HAP-1 (cell line): ENCODE data around the gene MYO16.

Experiments
- DNase-seq, 2 experiments: peaks; one replicate each; pipeline ENCODE4 v3.0.0-alpha.2; 2016 to 2020; ENCODE audit warnings: low spot score in 2 of 2
- H3K27me3 ChIP-seq: fragments of 250-450 bp; sonication (Bioruptor Pico); 2 replicates; pipeline ENCODE4 v1.5.1; 2020; ENCODE audit warnings: low read depth, mild to moderate bottlenecking, moderate library complexity
- H3K36me3 ChIP-seq: fragments of 250-450 bp; sonication (Bioruptor Pico); replicated peaks from 2 replicates; pipeline ENCODE4 v1.5.1; 2020; ENCODE audit warnings: mild to moderate bottlenecking
- H3K4me1 ChIP-seq: fragments of 250-450 bp; sonication (Bioruptor Pico); 2 replicates; pipeline ENCODE4 v1.5.1; 2020; ENCODE audit warnings: mild to moderate bottlenecking
- H3K4me3 ChIP-seq: fragments of 250-450 bp; sonication (Bioruptor Pico); 2 replicates; pipeline ENCODE4 v1.5.1; 2020; ENCODE audit warnings: mild to moderate bottlenecking, moderate library complexity
- H3K9me3 ChIP-seq: fragments of 250-450 bp; sonication (Bioruptor Pico); 2 replicates; pipeline ENCODE4 v1.5.1; 2020; ENCODE audit warnings: mild to moderate bottlenecking, moderate library complexity
- in situ Hi-C: fragments of 300-500 bp; cut with MboI; formaldehyde crosslinking; loops from 3 replicates; pipeline ENCODE4 v1.14.3; 2020; ENCODE audit warnings: low sequenced_read_pairs, inconsistent platforms, mixed read lengths

Gene MYO16

DNA sequence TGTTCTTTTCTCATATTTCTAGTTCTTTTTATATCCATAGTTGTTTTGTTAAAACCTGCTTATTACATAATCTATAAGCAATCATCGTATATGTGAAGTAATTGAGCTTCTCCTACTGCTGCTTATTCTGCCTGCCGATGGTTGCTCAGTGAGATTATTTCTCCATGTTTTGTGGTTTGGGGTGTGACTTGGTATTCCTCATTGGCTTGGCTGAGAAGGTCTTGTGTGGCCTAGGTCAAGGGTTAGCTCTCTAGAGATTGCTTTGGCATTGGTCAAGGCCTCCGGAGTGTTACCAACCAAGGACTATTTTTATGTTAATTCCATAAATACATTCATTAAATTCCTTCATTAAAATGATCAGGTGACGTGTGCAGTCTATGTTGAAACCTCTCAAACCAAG lies 302.8 kb downstream of the MYO16 start:
- Histone ChIP-seq H3K9me3 (no peaks in the 10 kb centered on the region), H3K36me3 (no peaks in the 10 kb centered on the region), H3K27me3 (no peaks in the 10 kb centered on the region), H3K4me1 (no peaks in the 10 kb centered on the region), H3K4me3 (no peak overlapping the region)
- DNase-seq = no peak
- in situ Hi-C loops = no loop called here

DNA sequence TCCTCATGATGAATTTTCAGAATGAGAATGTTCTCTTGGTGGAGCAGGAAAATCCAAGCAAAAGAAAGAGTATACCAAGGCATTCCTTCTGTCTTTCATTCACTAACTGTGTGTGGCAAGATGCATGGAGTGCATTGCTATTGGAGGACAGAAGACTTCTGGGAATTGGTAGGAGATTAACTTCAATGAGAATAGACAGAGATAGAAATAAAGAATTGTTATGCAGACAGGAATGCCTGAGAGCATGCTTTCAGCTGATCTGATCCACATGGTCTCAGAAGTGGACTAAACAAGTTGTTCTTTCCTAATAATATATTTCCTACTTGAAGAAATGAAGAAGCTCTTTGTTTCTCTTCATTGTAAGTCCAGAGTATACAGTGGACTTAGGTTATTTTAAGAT lies 303.6 kb downstream of the MYO16 start:
- no peaks in the 10 kb centered on the region for H3K4me1 ChIP-seq
- no peaks in the 10 kb centered on the region for H3K9me3 ChIP-seq
- H3K36me3 ChIP-seq = no peaks in the 10 kb centered on the region
- in situ Hi-C loops = no loop called here
- no peaks in the 10 kb centered on the region for H3K27me3 ChIP-seq
- no peak overlapping the region for H3K4me3 ChIP-seq
- DNase-seq = no peak

- no peaks in the 10 kb centered on the region for H3K4me1 ChIP-seq
- DNase-seq = no peak
- in situ Hi-C loops = no loop called here
- H3K4me3 ChIP-seq = no peak overlapping the region
- H3K9me3 ChIP-seq = no peaks in the 10 kb centered on the region
- no peaks in the 10 kb centered on the region for H3K36me3 ChIP-seq
- H3K27me3 ChIP-seq = no peaks in the 10 kb centered on the region
Observed at GRCh38 chr13:108938155-108938554, 308.7 kb downstream of the MYO16 start.

DNA sequence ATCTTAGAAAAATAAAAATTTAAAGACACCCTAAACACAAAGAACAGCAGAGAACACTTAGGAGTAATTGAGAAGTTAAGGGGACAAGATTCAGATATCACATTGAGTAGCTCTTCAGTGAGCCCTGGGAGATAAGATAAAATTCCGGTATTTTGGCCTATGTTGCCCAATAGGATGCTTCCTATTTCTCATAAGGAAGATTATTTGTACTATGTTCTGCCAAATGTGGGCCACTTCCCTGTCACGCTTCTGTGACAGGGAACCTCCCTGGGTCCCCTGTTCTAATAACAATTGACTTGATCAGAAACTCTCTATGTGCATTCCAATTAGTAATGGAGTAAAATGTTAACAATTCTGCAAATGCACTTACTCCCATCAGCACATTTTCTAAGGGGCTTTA lies 310.7 kb downstream of the MYO16 start:
- Histone ChIP-seq H3K4me1 (no peaks in the 10 kb centered on the region), H3K27me3 (no peaks in the 10 kb centered on the region), H3K36me3 (no peaks in the 10 kb centered on the region), H3K9me3 (no peaks in the 10 kb centered on the region), H3K4me3 (no peak overlapping the region)
- in situ Hi-C loops = no loop called here
- no peak for DNase-seq

GRCh38 chr13:108943842-108944241 lies 314.4 kb downstream of the MYO16 start:
- no peak for DNase-seq
- Histone ChIP-seq H3K36me3 (no peaks in the 10 kb centered on the region), H3K9me3 (no peaks in the 10 kb centered on the region), H3K27me3 (no peaks in the 10 kb centered on the region), H3K4me3 (no peak overlapping the region), H3K4me1 (no peaks in the 10 kb centered on the region)
- in situ Hi-C loops = no loop called here

- Histone ChIP-seq H3K27me3 (no peaks in the 10 kb centered on the region), H3K9me3 (no peaks in the 10 kb centered on the region), H3K4me1 (no peaks in the 10 kb centered on the region), H3K4me3 (no peak overlapping the region), H3K36me3 (no peaks in the 10 kb centered on the region)
- no peak for DNase-seq
- in situ Hi-C loops = no loop called here
Observed at GRCh38 chr13:108944760-108945159, 315.3 kb downstream of the MYO16 start.

- no peak overlapping the region for H3K4me3 ChIP-seq
- no peaks in the 10 kb centered on the region for H3K4me1 ChIP-seq
- no peaks in the 10 kb centered on the region for H3K36me3 ChIP-seq
- H3K9me3 ChIP-seq = no peaks in the 10 kb centered on the region
- no peak for DNase-seq
- in situ Hi-C loops = no loop called here
- H3K27me3 ChIP-seq = no peaks in the 10 kb centered on the region
Observed at GRCh38 chr13:108947551-108948030, 318.2 kb downstream of the MYO16 start.

- in situ Hi-C loops = no loop called here
- DNase-seq = no peak
- no peaks in the 10 kb centered on the region for H3K9me3 ChIP-seq
- H3K27me3 ChIP-seq = no peaks in the 10 kb centered on the region
- no peaks in the 10 kb centered on the region for H3K36me3 ChIP-seq
- no peaks in the 10 kb centered on the region for H3K4me1 ChIP-seq
- no peak overlapping the region for H3K4me3 ChIP-seq
Observed at GRCh38 chr13:108948251-108948671, 318.9 kb downstream of the MYO16 start.

GRCh38 chr13:108950333-108951010 lies 321.1 kb downstream of the MYO16 start:
- Histone ChIP-seq H3K36me3 (no peaks in the 10 kb centered on the region), H3K27me3 (no peaks in the 10 kb centered on the region), H3K4me1 (no peaks in the 10 kb centered on the region), H3K9me3 (no peaks in the 10 kb centered on the region), H3K4me3 (no peak overlapping the region)
- DNase-seq = no peak
- in situ Hi-C loops = loop anchor here (25.0 kb wide), 1 partner anchor 1462 kb away; no protein-coding TSS in a partner anchor

- in situ Hi-C loops = loop anchor here (25.0 kb wide), 1 partner anchor 1457 kb away; no protein-coding TSS in a partner anchor
Observed at GRCh38 chr13:108955741-108956140, 326.3 kb downstream of the MYO16 start.

GRCh38 chr13:108957369-108958012 lies 328.1 kb downstream of the MYO16 start:
- Histone ChIP-seq H3K9me3 (no peaks in the 10 kb centered on the region), H3K36me3 (no peaks in the 10 kb centered on the region), H3K4me1 (no peaks in the 10 kb centered on the region), H3K27me3 (no peaks in the 10 kb centered on the region), H3K4me3 (no peak overlapping the region)
- DNase-seq = no peak
- in situ Hi-C loops = loop anchor here (25.0 kb wide), 1 partner anchor 1455 kb away; no protein-coding TSS in a partner anchor

More at GRCh38 chr13:108955741-108956140, 326.3 kb downstream of the MYO16 start:
- Histone ChIP-seq H3K4me3 (no peak overlapping the region), H3K4me1 (no peaks in the 10 kb centered on the region), H3K27me3 (no peaks in the 10 kb centered on the region), H3K9me3 (no peaks in the 10 kb centered on the region), H3K36me3 (no peaks in the 10 kb centered on the region)
- DNase-seq = no peak

- Histone ChIP-seq H3K9me3 (no peaks in the 10 kb centered on the region), H3K36me3 (no peaks in the 10 kb centered on the region), H3K4me3 (no peak overlapping the region), H3K27me3 (no peaks in the 10 kb centered on the region), H3K4me1 (no peaks in the 10 kb centered on the region)
- DNase-seq = no peak
- in situ Hi-C loops = loop anchor here (25.0 kb wide), 1 partner anchor 1454 kb away; no protein-coding TSS in a partner anchor
Observed at GRCh38 chr13:108958013-108958376, 328.6 kb downstream of the MYO16 start.

DNA sequence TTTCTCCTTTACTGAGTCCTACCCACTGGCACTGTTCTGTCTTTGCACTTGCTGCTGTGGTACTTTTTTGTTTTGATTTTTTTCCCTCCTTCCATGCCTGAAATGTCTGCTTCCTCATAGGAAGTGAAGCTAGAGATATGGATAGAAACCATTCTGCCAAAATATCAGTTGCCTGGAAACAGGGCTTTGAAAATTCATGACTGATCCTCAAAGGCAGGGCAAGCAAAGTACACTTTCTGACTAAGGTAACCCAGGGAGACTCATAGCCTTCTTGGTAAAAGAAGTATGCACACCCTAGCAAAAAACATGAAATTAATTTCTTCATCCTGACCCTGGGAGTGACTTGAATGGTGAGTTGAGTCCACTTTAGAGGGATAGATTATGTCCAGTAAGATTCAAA lies 329.8 kb downstream of the MYO16 start:
- no peak for DNase-seq
- in situ Hi-C loops = loop anchor here (25.0 kb wide), 1 partner anchor 1453 kb away; no protein-coding TSS in a partner anchor

DNA sequence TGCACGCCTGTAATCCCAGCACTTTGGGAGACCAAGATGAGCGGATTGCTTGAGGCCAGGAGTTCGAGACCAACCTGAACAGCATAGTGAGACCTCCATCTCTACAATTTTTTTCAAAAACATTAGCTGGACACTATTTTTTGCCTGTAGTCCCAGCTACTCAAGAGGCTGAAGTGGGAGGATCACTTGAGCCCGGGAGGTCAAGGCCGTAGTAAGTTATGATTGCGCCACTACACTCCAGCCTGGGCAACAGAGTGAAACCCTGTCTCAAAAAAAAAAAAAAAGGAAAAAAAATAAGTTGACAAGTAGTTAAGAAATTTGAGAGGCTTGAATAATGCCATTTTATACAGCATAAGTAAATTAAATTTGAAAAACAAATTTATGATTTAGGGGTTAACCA lies 330.6 kb downstream of the MYO16 start:
- no peak for DNase-seq
- Histone ChIP-seq H3K36me3 (no peaks in the 10 kb centered on the region), H3K4me1 (no peaks in the 10 kb centered on the region), H3K4me3 (no peak overlapping the region), H3K9me3 (no peaks in the 10 kb centered on the region), H3K27me3 (no peaks in the 10 kb centered on the region)
- in situ Hi-C loops = loop anchor here (10.0 to 25.0 kb wide), 2 partner anchors 1155 to 1452 kb away; no protein-coding TSS in a partner anchor

More for the DNA sequence above, 329.8 kb downstream of the MYO16 start:
- no peaks in the 10 kb centered on the region for H3K36me3 ChIP-seq
- no peaks in the 10 kb centered on the region for H3K9me3 ChIP-seq
- no peak overlapping the region for H3K4me3 ChIP-seq
- H3K27me3 ChIP-seq = no peaks in the 10 kb centered on the region
- H3K4me1 ChIP-seq = no peaks in the 10 kb centered on the region
